HL-60 (cell line): ENCODE results near the gene IL1B.

Experiments
- GABPA ChIP-seq: IDR thresholded peaks from 2 replicates; pipeline ENCODE4 v1.6.1; 2012; ENCODE audit warnings: low read depth
- POLR2AphosphoS5 ChIP-seq: IDR thresholded peaks from 2 replicates; pipeline ENCODE4 v1.6.1; 2012; ENCODE audit warnings: low read depth
- SPI1 ChIP-seq: IDR thresholded peaks from 2 replicates; pipeline ENCODE4 v1.6.1; 2012; ENCODE audit warnings: low read depth, mild to moderate bottlenecking, borderline replicate concordance
- TF ChIP-seq, protein P1 (sequence below): IDR thresholded peaks from one replicate; pipeline ENCODE4 v1.5.1; 2011; ENCODE audit warnings: low read length, control low read depth, inconsistent platforms; ENCODE audit not compliant: insufficient read depth

DNA sequence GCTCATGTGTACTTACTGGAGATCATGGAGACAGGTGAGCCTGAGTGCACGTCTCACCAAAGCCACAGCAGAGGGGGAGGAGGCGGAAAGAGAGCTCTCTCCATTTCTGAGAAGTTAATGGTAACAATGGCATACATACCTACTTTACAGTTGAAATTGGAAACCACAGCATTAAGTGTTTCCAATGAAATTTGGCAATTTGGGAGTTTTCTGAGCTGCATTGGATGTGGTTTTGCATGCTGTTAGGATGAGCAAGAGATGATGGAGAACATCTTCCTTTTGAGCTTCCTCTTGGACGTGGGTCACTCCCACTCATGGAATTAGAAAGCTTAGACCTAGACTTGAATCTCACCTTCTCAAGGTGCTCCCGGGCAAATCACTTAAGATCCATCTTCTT lies 48.9 kb upstream of the IL1B start:
- TF ChIP-seq, protein P1, sequence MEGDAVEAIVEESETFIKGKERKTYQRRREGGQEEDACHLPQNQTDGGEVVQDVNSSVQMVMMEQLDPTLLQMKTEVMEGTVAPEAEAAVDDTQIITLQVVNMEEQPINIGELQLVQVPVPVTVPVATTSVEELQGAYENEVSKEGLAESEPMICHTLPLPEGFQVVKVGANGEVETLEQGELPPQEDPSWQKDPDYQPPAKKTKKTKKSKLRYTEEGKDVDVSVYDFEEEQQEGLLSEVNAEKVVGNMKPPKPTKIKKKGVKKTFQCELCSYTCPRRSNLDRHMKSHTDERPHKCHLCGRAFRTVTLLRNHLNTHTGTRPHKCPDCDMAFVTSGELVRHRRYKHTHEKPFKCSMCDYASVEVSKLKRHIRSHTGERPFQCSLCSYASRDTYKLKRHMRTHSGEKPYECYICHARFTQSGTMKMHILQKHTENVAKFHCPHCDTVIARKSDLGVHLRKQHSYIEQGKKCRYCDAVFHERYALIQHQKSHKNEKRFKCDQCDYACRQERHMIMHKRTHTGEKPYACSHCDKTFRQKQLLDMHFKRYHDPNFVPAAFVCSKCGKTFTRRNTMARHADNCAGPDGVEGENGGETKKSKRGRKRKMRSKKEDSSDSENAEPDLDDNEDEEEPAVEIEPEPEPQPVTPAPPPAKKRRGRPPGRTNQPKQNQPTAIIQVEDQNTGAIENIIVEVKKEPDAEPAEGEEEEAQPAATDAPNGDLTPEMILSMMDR: no peak
- TF ChIP-seq POLR2AphosphoS5: no peak
- no peak for TF ChIP-seq SPI1
- no peak for TF ChIP-seq GABPA
